PC-9 (cell line): ENCODE data around the gene ZNF512B. TPM values are rescaled to one million over a fixed set of nuclear protein-coding genes. Genes with fewer than 3 reads are reported as not detected.
"Not testable (repeated sequence)": the region's sequence is repeated elsewhere in the genome, so short reads cannot be mapped to it uniquely, and the experiment has no call there.

Experiments
- BruUV-seq: library from RNA; stranded (reverse); fragments of 400-500 nt; replicated peaks from 2 replicates; lab custom pipeline; 2021; lab: Mats Ljungman, UMichigan
- CTCF ChIA-PET: fragments of 300-600 bp; sonication (Branson Sonifier 250); formaldehyde crosslinking; loops from one replicate; lab custom pipeline; 2022; ENCODE audit warnings: antibody characterized with exemption; lab: Charles Lee
- POLR2A ChIA-PET: fragments of 300-600 bp; sonication (Branson Sonifier 250); formaldehyde crosslinking; loops from one replicate; lab custom pipeline; 2022; ENCODE audit warnings: antibody characterized with exemption; ENCODE audit not compliant: unreplicated experiment; lab: Charles Lee
- DNase-seq, 2 experiments: peaks; one replicate each; pipeline versions ENCODE4 v3.0.0 to v3.0.0-alpha.2; 2015 to 2022; ENCODE audit warnings: mixed read lengths in 1 of 2
- H2AFZ ChIP-seq: fragments of 200-600 bp; sonication (generic); 2 replicates; pipeline ENCODE4 v1.8.1; 2017; ENCODE audit warnings: antibody characterized with exemption
- H3F3A ChIP-seq: fragments of 200-600 bp; sonication (generic); 2 replicates; pipeline ENCODE4 v1.8.1; 2017; ENCODE audit warnings: antibody characterized with exemption, mild to moderate bottlenecking, low read depth; ENCODE audit not compliant: insufficient read depth
- H3K27ac ChIP-seq: fragments of 200-600 bp; sonication (generic); 2 replicates; pipeline ENCODE4 v1.6.1; 2016; ENCODE audit warnings: mixed run types
- H3K27me3 ChIP-seq: fragments of 200-600 bp; sonication (generic); 2 replicates; pipeline ENCODE4 v1.6.1; 2016; ENCODE audit warnings: low read depth, mixed run types; ENCODE audit not compliant: insufficient read depth
- H3K36me3 ChIP-seq: fragments of 200-600 bp; sonication (generic); 2 replicates; pipeline ENCODE4 v1.6.1; 2016; ENCODE audit warnings: low read depth, mixed run types
- H3K4me1 ChIP-seq: fragments of 200-600 bp; sonication (generic); replicated peaks from 2 replicates; pipeline ENCODE4 v1.6.1; 2016; ENCODE audit warnings: mixed run types; ENCODE audit not compliant: insufficient read depth
- H3K4me2 ChIP-seq: fragments of 200-600 bp; sonication (generic); 2 replicates; pipeline ENCODE4 v1.6.1; 2017; ENCODE audit warnings: mixed run types
- H3K4me3 ChIP-seq: fragments of 200-600 bp; sonication (generic); 2 replicates; pipeline ENCODE4 v1.6.1; 2016; ENCODE audit warnings: mixed run types
- H3K79me2 ChIP-seq: fragments of 200-600 bp; sonication (generic); 2 replicates; pipeline ENCODE4 v1.6.1; 2017; ENCODE audit warnings: low read depth, mixed run types
- H3K9me2 ChIP-seq: fragments of 200-600 bp; sonication (generic); 2 replicates; pipeline ENCODE4 v1.8.1; 2017; ENCODE audit warnings: mild to moderate bottlenecking; ENCODE audit not compliant: insufficient read depth
- H3K9me3 ChIP-seq: fragments of 200-600 bp; sonication (generic); 2 replicates; pipeline ENCODE4 v1.8.1; 2016; ENCODE audit warnings: low read depth; ENCODE audit not compliant: insufficient read depth
- H4K20me1 ChIP-seq: fragments of 200-600 bp; sonication (generic); 2 replicates; pipeline ENCODE4 v1.8.1; 2017; ENCODE audit not compliant: insufficient read depth
- EZH2 ChIP-seq: fragments of 200-600 bp; sonication (generic); IDR thresholded peaks from 2 replicates; pipeline ENCODE4 v1.8.0; 2017; ENCODE audit warnings: antibody characterized with exemption, low read depth
- intact Hi-C: fragments of 100-400 bp; cut with micrococcal nuclease; formaldehyde crosslinking; loops from one replicate; pipeline ENCODE4 v1.10.0; 2022; ENCODE audit not compliant: unreplicated experiment
- total RNA-seq: library from RNA; stranded (reverse); gene quantifications from 2 replicates; pipeline ENCODE4 v1.2.3, GENCODE V29; 2021
- TF ChIP-seq, protein P1 (sequence below): fragments of 200-600 bp; sonication (generic); conservative IDR thresholded peaks from 2 replicates; pipeline ENCODE4 v1.6.1; 2017; ENCODE audit warnings: mixed run types, antibody characterized with exemption, mild to moderate bottlenecking, moderate library complexity

The ZNF512B gene
- total RNA-seq, 1 experiment from 2014 or later = 28.1 TPM

DNA sequence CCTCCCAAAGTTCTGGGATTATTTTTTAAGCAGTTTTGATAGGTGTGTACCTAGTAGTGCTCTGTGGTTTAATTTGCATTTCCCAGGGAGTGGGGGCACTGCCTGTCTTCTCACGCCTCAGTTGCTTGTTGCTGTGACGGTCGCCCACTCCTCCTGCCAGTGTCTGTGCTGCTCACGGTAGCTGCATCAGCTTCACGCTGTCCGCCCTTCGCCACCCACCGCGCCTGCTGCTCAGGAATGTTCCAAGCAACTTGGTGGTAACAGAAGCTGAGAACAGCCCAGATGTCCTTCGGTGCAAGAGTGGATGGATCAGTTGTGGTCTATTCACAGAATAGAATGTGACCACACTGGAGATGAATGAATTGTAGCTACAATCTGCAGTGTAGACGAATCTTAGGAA is 51.9 kb downstream of the ZNF512B start:
- DNase-seq = no peak
- Histone ChIP-seq H3K4me1 (no peaks in the 10 kb centered on the region), H3K79me2 (peaks cover 51% of the 10 kb centered on the region), H3K4me3 (no peak overlapping the region), H2AFZ (no peak overlapping the region), H3K27ac (no peak overlapping the region), H4K20me1 (peaks cover 65% of the 10 kb centered on the region), H3K9me3 (no peaks in the 10 kb centered on the region), H3K9me2 (no peaks in the 10 kb centered on the region), H3K4me2 (no peak overlapping the region), H3F3A (peaks cover 22% of the 10 kb centered on the region; the same call in 1 of the 2 replicates), H3K27me3 (no peaks in the 10 kb centered on the region), H3K36me3 (peaks cover 19% of the 10 kb centered on the region)
- BruUV-seq = no TSS peak
- CTCF ChIA-PET = no interaction called here
- no peak for TF ChIP-seq EZH2
- TF ChIP-seq, protein P1, sequence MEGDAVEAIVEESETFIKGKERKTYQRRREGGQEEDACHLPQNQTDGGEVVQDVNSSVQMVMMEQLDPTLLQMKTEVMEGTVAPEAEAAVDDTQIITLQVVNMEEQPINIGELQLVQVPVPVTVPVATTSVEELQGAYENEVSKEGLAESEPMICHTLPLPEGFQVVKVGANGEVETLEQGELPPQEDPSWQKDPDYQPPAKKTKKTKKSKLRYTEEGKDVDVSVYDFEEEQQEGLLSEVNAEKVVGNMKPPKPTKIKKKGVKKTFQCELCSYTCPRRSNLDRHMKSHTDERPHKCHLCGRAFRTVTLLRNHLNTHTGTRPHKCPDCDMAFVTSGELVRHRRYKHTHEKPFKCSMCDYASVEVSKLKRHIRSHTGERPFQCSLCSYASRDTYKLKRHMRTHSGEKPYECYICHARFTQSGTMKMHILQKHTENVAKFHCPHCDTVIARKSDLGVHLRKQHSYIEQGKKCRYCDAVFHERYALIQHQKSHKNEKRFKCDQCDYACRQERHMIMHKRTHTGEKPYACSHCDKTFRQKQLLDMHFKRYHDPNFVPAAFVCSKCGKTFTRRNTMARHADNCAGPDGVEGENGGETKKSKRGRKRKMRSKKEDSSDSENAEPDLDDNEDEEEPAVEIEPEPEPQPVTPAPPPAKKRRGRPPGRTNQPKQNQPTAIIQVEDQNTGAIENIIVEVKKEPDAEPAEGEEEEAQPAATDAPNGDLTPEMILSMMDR = no peak
- intact Hi-C loops = no loop called here
- POLR2A ChIA-PET = no interaction called here

DNA sequence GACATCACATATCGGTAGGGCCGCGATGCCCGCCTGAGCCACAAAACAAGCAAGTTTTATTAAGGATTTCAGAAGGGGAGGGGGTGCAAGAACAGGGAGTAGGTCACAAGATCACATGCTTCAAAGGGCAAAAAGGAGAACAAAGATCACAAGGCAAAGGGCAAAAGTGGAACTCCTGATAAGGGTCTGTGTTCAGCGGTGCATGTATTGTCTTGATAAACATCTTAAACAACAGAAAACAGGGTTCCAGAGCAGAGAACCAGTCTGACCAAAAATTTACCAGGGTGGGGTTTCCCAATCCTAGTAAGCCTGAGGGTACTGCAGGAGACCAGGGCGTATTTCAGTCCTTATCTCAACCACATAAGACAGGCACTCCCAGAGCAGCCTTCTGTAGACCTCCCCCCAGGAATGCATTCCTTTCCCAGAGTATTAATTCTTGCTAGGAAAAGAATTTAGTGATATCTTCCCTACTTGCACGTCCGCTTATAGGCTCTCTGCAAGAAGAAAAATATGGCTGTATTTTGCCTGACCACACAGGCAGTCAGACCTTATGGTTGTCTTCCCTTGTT is 53.3 kb downstream of the ZNF512B start:
- H3K4me2 ChIP-seq, CTCF ChIA-PET, POLR2A ChIA-PET, intact Hi-C loops, H3K27ac ChIP-seq, H3K9me2 ChIP-seq, DNase-seq, H3K27me3 ChIP-seq, H3K4me3 ChIP-seq, BruUV-seq, H2AFZ ChIP-seq, H3K9me3 ChIP-seq, H3K4me1 ChIP-seq: not testable (repeated sequence)
- peaks cover 19% of the 10 kb centered on the region for H3K36me3 ChIP-seq
- peaks cover 22% of the 10 kb centered on the region; the same call in 1 of the 2 replicates for H3F3A ChIP-seq
- peaks cover 64% of the 10 kb centered on the region for H4K20me1 ChIP-seq
- peaks cover 60% of the 10 kb centered on the region for H3K79me2 ChIP-seq

DNA sequence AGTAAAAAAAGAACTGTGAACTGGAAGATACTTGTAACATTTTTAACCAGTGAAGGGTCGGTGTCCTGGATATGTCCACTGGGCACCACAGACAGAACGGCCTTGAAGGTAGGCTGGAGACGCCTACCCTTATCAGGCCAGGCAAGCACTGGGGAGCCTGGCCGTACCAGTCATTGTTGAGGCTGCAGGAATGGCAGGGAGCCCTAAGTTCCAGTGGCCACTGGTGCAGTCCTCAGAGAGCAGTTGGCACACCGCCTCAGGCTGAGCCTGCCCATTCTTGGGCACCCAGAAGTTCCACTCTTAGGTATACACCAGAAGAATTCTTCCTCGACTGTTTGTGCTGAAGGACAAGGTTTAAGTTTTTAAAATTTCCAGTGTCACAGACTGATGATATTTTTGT is 54.3 kb downstream of the ZNF512B start:
- Histone ChIP-seq H3K4me1 (no peaks in the 10 kb centered on the region), H3F3A (peaks cover 22% of the 10 kb centered on the region; the same call in 1 of the 2 replicates), H3K4me3 (no peak overlapping the region), H3K79me2 (peaks cover 68% of the 10 kb centered on the region), H3K4me2 (no peak overlapping the region), H3K27ac (no peak overlapping the region), H3K9me2 (no peaks in the 10 kb centered on the region), H3K36me3 (peaks cover 19% of the 10 kb centered on the region), H3K9me3 (no peaks in the 10 kb centered on the region), H3K27me3 (no peaks in the 10 kb centered on the region), H4K20me1 (peaks cover 66% of the 10 kb centered on the region), H2AFZ (no peak overlapping the region)
- ChIA-PET POLR2A (no interaction called here), CTCF (interaction anchor here (0.6 kb wide), 1 partner anchor 54 kb away, joined by 4 read pairs; no protein-coding TSS in a partner anchor)
- TF ChIP-seq EZH2 = no peak
- TF ChIP-seq, protein P1 = no peak
- BruUV-seq = no TSS peak
- DNase-seq = no peak
- intact Hi-C loops = no loop called here

DNA sequence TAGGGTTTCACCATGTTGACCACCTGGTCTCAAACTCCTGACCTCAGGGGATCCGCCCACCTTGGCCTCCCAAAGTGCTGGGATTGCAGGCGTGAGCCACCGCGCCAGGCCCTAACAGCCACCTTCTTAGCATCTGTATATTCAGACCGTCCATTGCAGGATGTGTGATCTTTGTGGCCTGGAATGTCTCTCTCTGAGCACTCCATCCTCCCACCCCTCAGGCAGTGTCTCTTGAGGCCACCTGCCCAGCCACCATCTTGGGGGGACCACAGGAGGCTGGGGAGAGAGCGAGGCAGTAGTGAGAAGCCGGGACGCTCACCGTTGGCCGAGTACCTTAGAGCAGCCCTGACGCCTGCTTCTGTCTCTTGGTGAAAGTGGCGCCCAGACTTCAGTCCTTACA is 56.0 kb downstream of the ZNF512B start:
- Histone ChIP-seq H3K36me3 (peaks cover 15% of the 10 kb centered on the region), H3K9me2 (no peaks in the 10 kb centered on the region), H2AFZ (no peak overlapping the region), H3K4me3 (no peak overlapping the region), H4K20me1 (peaks cover 82% of the 10 kb centered on the region), H3K9me3 (no peaks in the 10 kb centered on the region), H3K79me2 (peaks cover 85% of the 10 kb centered on the region), H3K27ac (no peak overlapping the region), H3K4me1 (no peaks in the 10 kb centered on the region), H3K27me3 (no peaks in the 10 kb centered on the region), H3F3A (peaks cover 24% of the 10 kb centered on the region; the same call in 1 of the 2 replicates), H3K4me2 (no peak overlapping the region)
- BruUV-seq = no TSS peak
- CTCF ChIA-PET = no interaction called here
- TF ChIP-seq EZH2 = no peak
- TF ChIP-seq, protein P1 = no peak
- intact Hi-C loops = no loop called here
- POLR2A ChIA-PET = no interaction called here
- DNase-seq = no peak
